HG03442 (cell line): ENCODE results near the gene FKBP4.
"Not testable (repeated sequence)": the region's sequence is repeated elsewhere in the genome, so short reads cannot be mapped to it uniquely, and the experiment has no call there.

ENCODE experiments used
- ATAC-seq: cut with Tn5 transposase; IDR thresholded peaks from one replicate; pipeline ENCODE4 v1.9.1; 2021; ENCODE audit warnings: mild to moderate bottlenecking, moderate library complexity; ENCODE audit not compliant: unreplicated experiment

FKBP4 gene, protein sequence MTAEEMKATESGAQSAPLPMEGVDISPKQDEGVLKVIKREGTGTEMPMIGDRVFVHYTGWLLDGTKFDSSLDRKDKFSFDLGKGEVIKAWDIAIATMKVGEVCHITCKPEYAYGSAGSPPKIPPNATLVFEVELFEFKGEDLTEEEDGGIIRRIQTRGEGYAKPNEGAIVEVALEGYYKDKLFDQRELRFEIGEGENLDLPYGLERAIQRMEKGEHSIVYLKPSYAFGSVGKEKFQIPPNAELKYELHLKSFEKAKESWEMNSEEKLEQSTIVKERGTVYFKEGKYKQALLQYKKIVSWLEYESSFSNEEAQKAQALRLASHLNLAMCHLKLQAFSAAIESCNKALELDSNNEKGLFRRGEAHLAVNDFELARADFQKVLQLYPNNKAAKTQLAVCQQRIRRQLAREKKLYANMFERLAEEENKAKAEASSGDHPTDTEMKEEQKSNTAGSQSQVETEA

GRCh38 chr12:2794736-2795289, at the start of gene FKBP4:
Gene FKBP4 (plus strand): TSS chr12:2794970. CDS start chr12:2795140, 170 bp downstream.
- ATAC-seq, result peak; percentile 69

- no peak for ATAC-seq
Measured at GRCh38 chr12:2745655-2746054, 49.1 kb upstream of the FKBP4 start.

DNA sequence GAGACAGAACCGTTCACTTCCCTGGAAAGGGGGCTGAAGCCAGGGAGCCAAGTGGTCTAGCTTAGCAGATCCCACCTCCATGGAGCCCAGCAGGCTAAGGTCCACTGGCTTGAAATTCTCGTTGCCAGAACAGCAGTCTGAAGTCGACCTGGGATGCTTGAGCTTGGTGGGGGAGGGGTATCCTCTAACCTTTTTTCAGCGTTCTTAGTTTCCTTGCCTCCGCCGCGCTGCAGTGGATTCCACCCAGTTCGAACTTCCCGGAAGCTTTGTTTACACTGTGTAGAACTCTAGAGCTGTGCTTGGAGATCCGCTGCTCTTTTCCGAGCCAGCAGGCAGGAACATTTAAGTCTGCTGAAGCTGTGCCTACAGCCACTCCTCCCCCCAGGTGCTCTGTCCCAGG, 45.2 kb upstream of the FKBP4 start:
- no peak for ATAC-seq

DNA sequence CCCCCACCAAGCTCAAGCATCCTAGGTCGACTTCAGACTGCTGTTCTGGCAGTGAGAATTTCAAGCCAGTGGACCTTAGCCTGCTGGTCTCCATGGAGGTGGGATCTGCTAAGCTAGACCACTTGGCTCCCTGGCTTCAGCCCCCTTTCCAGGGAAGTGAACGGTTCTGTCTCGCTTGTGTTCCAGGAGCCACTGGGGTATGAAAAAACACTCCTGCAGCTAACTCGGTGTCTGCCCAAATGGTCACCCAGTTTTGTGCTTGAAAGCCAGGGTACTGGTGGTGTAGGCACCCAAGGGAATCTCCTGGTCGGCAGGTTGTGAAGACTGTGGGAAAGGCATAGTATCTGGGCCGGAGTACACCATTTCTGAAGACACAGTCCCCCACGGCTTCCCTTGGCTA, 44.6 kb upstream of the FKBP4 start:
- no peak for ATAC-seq

DNA sequence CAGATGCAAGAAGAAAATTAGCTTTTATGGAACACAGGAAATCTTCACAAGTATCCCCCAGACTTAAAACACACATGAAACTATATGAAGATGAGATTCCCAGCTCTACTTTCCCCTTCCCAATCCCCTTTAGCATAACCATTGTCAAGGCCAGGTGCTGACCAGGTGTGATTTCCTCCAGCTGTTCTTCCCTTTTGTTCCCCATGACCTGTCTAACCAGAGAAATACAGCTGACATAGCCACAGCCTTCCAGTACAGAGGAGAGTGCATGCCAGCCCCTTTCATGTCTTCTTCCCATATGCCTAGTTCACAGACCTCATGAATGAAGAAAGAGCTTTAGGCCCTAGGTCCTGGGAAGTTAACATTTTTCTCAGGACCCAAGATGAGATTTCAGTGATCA, 43.5 kb upstream of the FKBP4 start:
- no peak for ATAC-seq

DNA sequence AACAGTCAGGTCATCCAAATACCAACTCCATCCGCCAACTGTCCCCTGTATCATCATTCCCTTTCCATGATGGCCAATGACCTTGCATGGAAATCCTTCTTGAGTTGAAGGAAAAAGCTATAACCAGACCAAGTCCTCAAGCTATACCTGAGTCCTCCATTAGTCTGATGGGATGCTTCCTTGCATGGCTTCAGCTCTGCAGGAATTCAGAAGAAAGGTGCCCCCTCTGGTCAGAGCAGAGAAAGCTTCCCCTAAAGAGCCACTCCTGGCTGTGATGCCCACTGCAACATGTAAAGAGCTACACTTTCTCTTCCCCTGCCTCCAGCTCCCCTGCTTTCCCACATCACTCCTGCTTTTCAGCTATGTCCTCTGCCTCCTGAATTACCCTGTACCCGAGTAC, 43.1 kb upstream of the FKBP4 start:
- ATAC-seq, result no peak

DNA sequence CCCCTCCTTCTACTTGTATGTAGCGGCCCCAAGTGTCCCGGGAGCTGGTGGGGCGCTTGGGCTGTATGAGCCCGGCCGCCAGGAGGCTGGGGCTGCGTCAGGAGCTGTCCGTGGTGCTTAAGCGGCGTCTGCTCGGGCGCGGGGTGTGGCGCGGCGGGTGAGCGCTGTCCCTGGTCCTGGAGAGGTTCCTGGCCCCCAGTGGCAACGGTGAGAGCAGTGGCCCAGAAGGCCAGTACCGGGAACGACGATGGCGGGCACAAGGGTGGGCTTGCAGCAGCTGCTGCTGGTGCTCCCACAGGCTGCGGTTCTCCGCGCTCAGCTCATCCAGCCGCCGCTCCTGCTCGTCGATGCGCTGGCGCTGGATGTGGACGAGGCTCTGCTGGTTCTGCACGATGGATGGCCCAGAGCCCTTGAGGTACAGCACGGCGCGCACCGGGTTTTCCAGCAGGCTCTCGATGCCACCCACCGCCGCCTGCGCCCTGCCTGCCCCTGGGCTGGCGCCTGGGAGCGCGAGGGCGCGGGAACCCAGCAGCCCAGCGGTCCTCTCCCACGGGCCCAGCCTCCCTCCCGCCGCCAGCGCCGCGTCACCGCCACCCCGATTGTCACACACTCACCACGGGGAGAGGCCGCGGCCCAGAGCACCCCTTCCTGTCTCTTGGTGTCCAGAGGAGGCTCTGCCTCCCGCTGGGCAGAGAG, 41.9 kb upstream of the FKBP4 start:
- no peak for ATAC-seq

- no peak for ATAC-seq
Measured at GRCh38 chr12:2753536-2753935, 41.2 kb upstream of the FKBP4 start.

DNA sequence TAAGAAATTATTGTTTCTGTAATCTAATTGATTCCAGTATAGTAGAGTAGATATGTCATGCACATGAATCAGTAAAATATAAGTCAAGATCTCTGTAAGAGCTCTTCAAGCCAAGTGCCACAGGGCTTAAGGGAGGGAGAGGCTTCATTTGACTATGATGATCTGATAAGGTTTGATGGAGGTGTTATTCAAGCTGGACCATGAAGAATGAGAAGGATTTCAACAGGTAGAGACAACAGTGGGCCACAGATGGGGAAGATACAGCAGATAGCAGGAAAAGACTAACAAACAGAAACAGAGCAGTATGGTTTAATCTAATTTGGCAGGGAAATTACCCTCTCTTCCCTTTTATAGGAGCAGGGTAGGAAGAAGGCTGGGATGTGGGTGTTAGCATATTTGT, 40.6 kb upstream of the FKBP4 start:
- ATAC-seq, result no peak

DNA sequence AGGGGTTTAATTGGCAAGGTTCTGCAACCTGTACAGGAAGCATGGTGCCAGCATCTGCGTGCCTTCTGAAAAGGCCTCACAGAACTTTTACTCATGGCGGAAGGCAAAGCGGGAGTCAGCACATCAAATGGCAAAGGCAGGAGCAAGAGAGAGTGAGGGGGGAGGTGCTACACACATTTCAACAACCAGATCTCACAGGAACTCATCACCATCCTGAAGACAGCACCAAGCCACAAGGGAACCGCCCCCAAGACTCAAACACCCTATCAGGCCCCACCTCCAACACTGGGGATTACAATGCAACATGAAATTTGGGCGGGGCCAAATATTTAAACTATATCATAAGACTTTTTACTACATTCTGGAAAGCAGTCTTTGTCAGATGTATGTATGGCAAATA, 38.0 kb upstream of the FKBP4 start:
- no peak for ATAC-seq

- ATAC-seq, result no peak
Measured at GRCh38 chr12:2759733-2760132, 35.0 kb upstream of the FKBP4 start.

- no peak for ATAC-seq
Measured at GRCh38 chr12:2764398-2764797, 30.4 kb upstream of the FKBP4 start.

DNA sequence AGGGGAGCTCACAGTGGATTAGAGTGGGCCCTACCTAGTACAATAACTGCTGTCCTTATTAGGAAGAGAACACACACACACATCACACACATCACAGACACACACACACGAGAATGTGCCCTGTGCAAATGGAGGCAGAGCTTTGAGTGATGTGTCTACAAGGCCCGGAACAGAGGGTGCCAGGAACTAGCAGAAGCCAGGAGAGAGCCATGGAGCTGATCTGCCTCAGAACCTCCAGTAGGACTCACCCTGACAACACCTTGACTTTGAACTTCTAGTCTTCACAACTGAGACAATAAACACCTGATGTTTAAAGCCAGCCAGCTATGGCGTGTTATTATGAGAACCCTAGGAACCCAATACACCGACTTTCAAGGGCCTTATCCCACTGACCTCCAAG, 29.7 kb upstream of the FKBP4 start:
- no peak for ATAC-seq

DNA sequence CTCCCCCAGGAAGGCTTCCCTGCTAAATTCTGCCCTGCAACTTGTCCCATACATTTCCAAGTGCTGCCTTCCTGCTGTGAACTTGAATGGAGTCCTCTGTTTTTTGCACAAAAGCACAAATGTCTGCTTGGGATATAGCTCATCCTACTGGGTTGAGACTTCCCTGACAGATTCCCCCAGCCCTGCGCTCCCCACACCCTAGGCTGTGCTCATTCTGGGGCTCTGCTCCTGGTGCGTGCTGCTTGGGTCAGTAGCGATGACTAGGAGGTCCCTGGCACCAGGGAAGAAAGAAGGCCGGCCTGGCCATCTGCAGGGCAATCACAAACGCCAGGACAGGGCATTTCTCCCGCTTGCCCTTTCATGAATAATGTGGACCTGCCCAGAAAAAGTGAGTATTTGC, 29.2 kb upstream of the FKBP4 start:
- no peak for ATAC-seq

GRCh38 chr12:2768224-2768961, 26.4 kb upstream of the FKBP4 start:
- no peak for ATAC-seq

- no peak for ATAC-seq
Measured at GRCh38 chr12:2769866-2770533, 24.8 kb upstream of the FKBP4 start.

- ATAC-seq, result not testable (repeated sequence)
Measured at GRCh38 chr12:2770544-2770943, 24.2 kb upstream of the FKBP4 start.

DNA sequence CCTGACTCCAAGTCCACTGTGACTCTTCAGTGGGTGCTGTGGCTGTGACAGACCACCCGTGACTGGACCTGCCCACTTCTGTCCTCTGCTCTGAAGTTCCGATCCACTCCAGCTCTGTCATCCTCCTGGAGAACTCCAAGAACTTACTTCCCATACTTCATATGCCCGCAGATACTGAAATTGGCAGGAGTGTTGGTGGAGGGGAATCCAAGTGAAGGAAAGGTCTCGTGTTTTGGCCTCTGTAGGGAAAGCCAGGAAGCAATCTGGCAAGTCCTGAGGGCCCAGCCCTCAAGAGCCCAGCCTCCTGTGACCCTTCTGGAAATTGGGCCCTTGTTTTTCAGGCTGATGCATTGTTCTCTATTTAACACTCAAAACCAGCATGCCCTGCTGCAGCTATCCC, 22.4 kb upstream of the FKBP4 start:
- ATAC-seq, result no peak

DNA sequence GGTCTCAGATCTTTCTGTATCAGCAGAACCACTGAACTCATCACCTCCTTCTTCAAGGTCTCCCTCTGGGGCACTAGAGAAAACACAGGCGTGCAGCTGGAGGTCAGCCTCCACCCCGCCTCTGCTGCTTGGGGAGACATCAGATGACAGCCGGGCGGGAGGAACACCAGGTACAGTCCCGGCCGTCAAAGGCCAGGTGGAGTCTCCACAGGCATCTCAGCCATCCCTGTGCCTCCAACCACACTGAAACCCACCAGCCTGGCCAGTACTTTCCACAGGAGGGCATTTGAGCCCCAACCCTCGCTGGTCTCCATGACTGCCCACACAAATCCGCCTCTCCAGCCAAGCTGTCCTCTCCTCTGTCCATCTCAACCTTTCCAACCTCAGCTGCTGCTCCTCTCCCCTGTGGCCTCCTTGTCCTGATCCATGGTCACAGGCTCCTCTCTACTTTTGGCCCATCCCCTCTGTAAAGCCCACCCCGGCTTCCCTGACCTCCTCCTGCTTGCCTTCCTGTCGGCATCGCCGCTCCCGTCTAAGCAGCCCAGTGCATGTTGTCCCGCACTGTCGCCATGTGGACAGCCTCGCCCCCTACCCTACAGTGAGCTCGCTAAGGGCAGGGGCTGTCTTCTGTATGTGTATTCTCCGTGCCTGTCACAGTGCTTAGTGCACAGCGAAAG, 21.4 kb upstream of the FKBP4 start:
- no peak for ATAC-seq

DNA sequence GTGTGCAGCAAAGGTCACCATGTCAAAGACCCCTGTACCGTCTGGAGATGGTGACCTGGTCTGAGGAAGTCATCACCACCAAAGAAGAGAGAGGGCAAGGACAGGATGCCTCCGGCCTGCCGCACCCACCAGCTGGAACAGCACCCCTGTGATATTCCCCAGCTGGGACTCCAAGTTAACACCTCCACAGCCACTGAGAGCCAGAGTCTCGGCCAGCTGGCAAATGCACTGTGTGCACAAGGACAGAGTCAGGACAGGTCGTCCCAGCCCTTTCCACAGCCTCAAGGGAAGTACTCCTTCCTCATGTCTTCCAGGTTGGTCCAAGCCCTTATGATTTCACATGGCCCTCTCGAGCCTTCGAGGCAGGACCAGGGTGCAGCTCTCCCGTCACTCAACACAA, 19.3 kb upstream of the FKBP4 start:
- ATAC-seq, result no peak
